ENCODE data around the gene ACSL3.

ACSL3 gene

DNA sequence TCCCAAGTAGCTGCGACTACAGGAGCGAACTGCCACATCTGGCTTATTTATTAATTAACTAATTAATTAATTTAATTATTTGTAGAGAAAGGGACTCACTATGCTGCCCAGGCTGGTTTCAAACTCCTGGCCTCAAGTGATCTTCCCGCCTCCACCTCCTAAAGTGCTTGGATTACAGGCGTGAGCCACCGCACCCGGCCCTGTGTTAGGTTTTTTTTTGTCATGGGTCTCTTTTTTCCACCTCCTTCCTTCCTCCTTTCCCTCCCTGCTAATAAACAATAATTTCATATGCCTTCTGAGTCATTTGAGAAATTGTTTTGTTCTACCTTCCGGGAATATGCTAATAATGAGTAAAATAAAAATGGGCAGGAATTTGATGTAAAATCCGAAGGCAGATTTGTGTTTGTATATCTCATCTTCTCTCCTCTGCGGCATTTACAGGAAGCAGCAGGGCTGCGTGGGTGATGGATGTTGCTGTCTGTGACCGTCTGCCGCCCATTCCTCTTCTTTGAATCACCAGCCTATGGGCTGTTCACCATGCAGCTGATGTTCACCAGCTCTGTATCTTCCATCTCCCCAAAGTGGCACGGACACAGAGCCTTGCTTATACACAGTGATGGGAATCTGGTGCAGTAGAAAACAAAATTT, 89.9 kb downstream of the ACSL3 start:
- CTCF ChIA-PET = no interaction called here
- Histone ChIP-seq H3K4me3 (ENCODE audit: control insufficient read depth in 1 of 7, extremely low read depth in 1 of 7, insufficient read depth in 4 of 7, low read depth in 2 of 7, low read length in 6 of 7) (no peak overlapping the region), H3K9me3 (ENCODE audit: control extremely low read depth in 1 of 5, control insufficient read depth in 4 of 5, insufficient read depth in 2 of 5, low read depth in 1 of 5, low read length in 4 of 5) (no peaks in the 10 kb centered on the region), H3K36me3 (ENCODE audit: control insufficient read depth in 4 of 4, insufficient read depth in 4 of 4, low read length in 3 of 4) (no peaks in the 10 kb centered on the region), H3K27ac (ENCODE audit: insufficient read depth in 1 of 2, low read depth in 1 of 2, low read length in 2 of 2, poor library complexity in 1 of 2, severe bottlenecking in 2 of 2) (no peak overlapping the region), H3K27me3 (replicated peaks in 2 of 5; ENCODE audit: control insufficient read depth in 4 of 5, insufficient read depth in 5 of 5, low read length in 4 of 5) (peaks cover 0 to 14% (median 3%) of the 10 kb centered on the region in 5 experiments), H3K4me1 (ENCODE audit: control extremely low read depth in 1 of 4, control insufficient read depth in 4 of 4, insufficient read depth in 4 of 4, low read length in 3 of 4) (no peaks in the 10 kb centered on the region)
- POLR2A ChIA-PET = no interaction called here
- DNase-seq = no peak
- WGBS (ENCODE audit: insufficient coverage) = 89% methylated on average over 4 of the region's 13 CpGs

GRCh38 chr2:222952204-222952603, 91.4 kb downstream of the ACSL3 start:
- POLR2A ChIA-PET = no interaction called here
- H3K4me1 ChIP-seq (ENCODE audit: control extremely low read depth in 1 of 4, control insufficient read depth in 4 of 4, insufficient read depth in 4 of 4, low read length in 3 of 4) = no peaks in the 10 kb centered on the region
- no peaks in the 10 kb centered on the region for H3K36me3 ChIP-seq (ENCODE audit: control insufficient read depth in 4 of 4, insufficient read depth in 4 of 4, low read length in 3 of 4)
- H3K9me3 ChIP-seq (ENCODE audit: control extremely low read depth in 1 of 5, control insufficient read depth in 4 of 5, insufficient read depth in 2 of 5, low read depth in 1 of 5, low read length in 4 of 5) = no peaks in the 10 kb centered on the region
- H3K27me3 ChIP-seq (replicated peaks in 2 of 5; ENCODE audit: control insufficient read depth in 4 of 5, insufficient read depth in 5 of 5, low read length in 4 of 5) = peaks cover 0 to 14% (median 3%) of the 10 kb centered on the region in 5 experiments
- H3K27ac ChIP-seq (ENCODE audit: insufficient read depth in 1 of 2, low read depth in 1 of 2, low read length in 2 of 2, poor library complexity in 1 of 2, severe bottlenecking in 2 of 2) = no peak overlapping the region
- CTCF ChIA-PET = no interaction called here
- no peak overlapping the region for H3K4me3 ChIP-seq (ENCODE audit: control insufficient read depth in 1 of 7, extremely low read depth in 1 of 7, insufficient read depth in 4 of 7, low read depth in 2 of 7, low read length in 6 of 7)
- DNase-seq = no peak

DNA sequence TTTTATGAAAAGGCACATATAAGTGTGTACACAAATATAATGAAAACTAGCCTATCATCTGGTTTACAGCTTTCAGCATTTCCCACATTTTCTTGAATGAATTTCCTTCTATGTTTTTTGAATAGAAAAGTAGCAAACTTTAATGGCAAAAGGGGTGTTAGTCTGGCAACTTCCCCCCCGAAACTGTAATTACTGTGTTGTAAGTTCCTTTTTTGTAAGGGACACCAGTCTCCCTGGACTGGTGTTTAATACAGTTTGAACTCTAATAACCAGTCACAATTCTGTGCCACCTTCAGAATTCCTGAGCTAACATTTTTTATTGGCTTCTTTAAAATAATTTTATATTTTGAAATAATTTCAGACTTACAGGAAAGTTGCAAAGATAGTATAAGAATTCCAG, 94.2 kb downstream of the ACSL3 start:
- Histone ChIP-seq H3K4me1 (ENCODE audit: control extremely low read depth in 1 of 4, control insufficient read depth in 4 of 4, insufficient read depth in 4 of 4, low read length in 3 of 4) (no peaks in the 10 kb centered on the region), H3K27me3 (replicated peaks in 2 of 5; ENCODE audit: control insufficient read depth in 4 of 5, insufficient read depth in 5 of 5, low read length in 4 of 5) (peaks cover 0 to 14% (median 4%) of the 10 kb centered on the region in 5 experiments), H3K36me3 (ENCODE audit: control insufficient read depth in 4 of 4, insufficient read depth in 4 of 4, low read length in 3 of 4) (no peaks in the 10 kb centered on the region), H3K27ac (ENCODE audit: insufficient read depth in 1 of 2, low read depth in 1 of 2, low read length in 2 of 2, poor library complexity in 1 of 2, severe bottlenecking in 2 of 2) (no peak overlapping the region), H3K9me3 (ENCODE audit: control extremely low read depth in 1 of 5, control insufficient read depth in 4 of 5, insufficient read depth in 2 of 5, low read depth in 1 of 5, low read length in 4 of 5) (no peaks in the 10 kb centered on the region), H3K4me3 (ENCODE audit: control insufficient read depth in 1 of 7, extremely low read depth in 1 of 7, insufficient read depth in 4 of 7, low read depth in 2 of 7, low read length in 6 of 7) (no peak overlapping the region)
- ChIA-PET CTCF (interaction anchor here (1.1 kb wide), 1 partner anchor 16 kb away, joined by 3 read pairs; no protein-coding TSS in a partner anchor), POLR2A (no interaction called here)
- no peak for DNase-seq
- WGBS (ENCODE audit: insufficient coverage) = 80% methylated on average over 1 of the region's 1 CpG

DNA sequence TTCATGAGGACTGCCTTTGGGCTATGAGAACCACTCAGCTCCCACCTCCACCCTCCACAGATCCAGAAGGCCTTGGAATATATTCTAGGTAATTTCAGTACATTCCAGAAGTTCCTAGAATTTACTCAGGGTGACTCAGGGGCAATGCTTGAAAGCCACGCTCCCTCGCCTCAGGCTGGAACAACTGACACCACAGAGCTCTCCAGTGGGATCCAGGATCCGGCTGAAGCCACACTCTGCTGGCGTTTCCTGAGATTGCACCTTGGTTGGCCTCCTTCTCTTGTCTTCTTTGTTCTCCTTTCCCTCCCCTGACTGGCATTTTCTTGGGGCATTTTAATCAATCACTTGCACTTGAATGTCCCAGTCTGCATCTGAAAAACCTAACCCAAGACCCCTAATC, 98.5 kb downstream of the ACSL3 start:
- Histone ChIP-seq H3K4me1 (ENCODE audit: control extremely low read depth in 1 of 4, control insufficient read depth in 4 of 4, insufficient read depth in 4 of 4, low read length in 3 of 4) (no peaks in the 10 kb centered on the region), H3K27me3 (replicated peaks in 2 of 5; ENCODE audit: control insufficient read depth in 4 of 5, insufficient read depth in 5 of 5, low read length in 4 of 5) (peaks cover 0 to 4% (median 0%) of the 10 kb centered on the region in 5 experiments), H3K9me3 (ENCODE audit: control extremely low read depth in 1 of 5, control insufficient read depth in 4 of 5, insufficient read depth in 2 of 5, low read depth in 1 of 5, low read length in 4 of 5) (no peaks in the 10 kb centered on the region), H3K27ac (ENCODE audit: insufficient read depth in 1 of 2, low read depth in 1 of 2, low read length in 2 of 2, poor library complexity in 1 of 2, severe bottlenecking in 2 of 2) (no peak overlapping the region), H3K36me3 (ENCODE audit: control insufficient read depth in 4 of 4, insufficient read depth in 4 of 4, low read length in 3 of 4) (no peaks in the 10 kb centered on the region), H3K4me3 (ENCODE audit: control insufficient read depth in 1 of 7, extremely low read depth in 1 of 7, insufficient read depth in 4 of 7, low read depth in 2 of 7, low read length in 6 of 7) (no peak overlapping the region)
- POLR2A ChIA-PET = no interaction called here
- CTCF ChIA-PET = interaction anchor here (1.8 kb wide), 1 partner anchor 13 kb away, joined by 5 read pairs; no protein-coding TSS in a partner anchor
- DNase-seq = no peak
- 90% methylated on average over 4 of the region's 4 CpGs for WGBS (ENCODE audit: insufficient coverage)

- ChIA-PET CTCF (no interaction called here), POLR2A (no interaction called here)
- no peaks in the 10 kb centered on the region for H3K9me3 ChIP-seq (ENCODE audit: control extremely low read depth in 1 of 5, control insufficient read depth in 4 of 5, insufficient read depth in 2 of 5, low read depth in 1 of 5, low read length in 4 of 5)
- H3K36me3 ChIP-seq (ENCODE audit: control insufficient read depth in 4 of 4, insufficient read depth in 4 of 4, low read length in 3 of 4) = no peaks in the 10 kb centered on the region
- H3K4me1 ChIP-seq (ENCODE audit: control extremely low read depth in 1 of 4, control insufficient read depth in 4 of 4, insufficient read depth in 4 of 4, low read length in 3 of 4) = no peaks in the 10 kb centered on the region
- H3K4me3 ChIP-seq (ENCODE audit: control insufficient read depth in 1 of 7, extremely low read depth in 1 of 7, insufficient read depth in 4 of 7, low read depth in 2 of 7, low read length in 6 of 7) = no peak overlapping the region
- peaks cover 0 to 4% (median 0%) of the 10 kb centered on the region in 5 experiments for H3K27me3 ChIP-seq (replicated peaks in 2 of 5; ENCODE audit: control insufficient read depth in 4 of 5, insufficient read depth in 5 of 5, low read length in 4 of 5)
- peak in 2 of 3 donors; percentile 2 to 20 for DNase-seq
- WGBS (ENCODE audit: insufficient coverage) = 81% methylated on average over 6 of the region's 6 CpGs
- no peak overlapping the region for H3K27ac ChIP-seq (ENCODE audit: insufficient read depth in 1 of 2, low read depth in 1 of 2, low read length in 2 of 2, poor library complexity in 1 of 2, severe bottlenecking in 2 of 2)
Measured at GRCh38 chr2:222960126-222960525, 99.3 kb downstream of the ACSL3 start.

DNA sequence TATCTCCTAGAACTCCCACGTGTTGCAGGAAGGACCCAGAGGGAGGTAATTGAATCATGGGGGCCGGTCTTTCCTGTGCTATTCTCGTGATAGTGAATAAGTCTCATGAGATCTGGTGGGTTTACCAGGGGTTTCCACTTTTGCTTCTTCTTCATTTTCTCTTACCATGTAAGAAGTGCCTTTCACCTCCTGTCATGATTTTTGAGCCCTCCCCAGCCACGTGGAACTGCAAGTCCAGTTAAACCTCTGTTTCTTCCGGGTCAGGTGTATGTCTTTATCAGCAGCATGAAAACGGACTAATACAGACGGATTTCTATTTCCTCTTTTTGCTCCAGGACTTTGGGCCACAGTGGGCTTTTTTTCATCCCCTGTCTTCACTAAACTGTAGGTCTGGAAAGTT, 102.8 kb downstream of the ACSL3 start:
- H3K4me1 ChIP-seq (ENCODE audit: control extremely low read depth in 1 of 4, control insufficient read depth in 4 of 4, insufficient read depth in 4 of 4, low read length in 3 of 4) = no peaks in the 10 kb centered on the region
- CTCF ChIA-PET = no interaction called here
- peaks cover 0 to 9% (median 2%) of the 10 kb centered on the region in 5 experiments for H3K27me3 ChIP-seq (replicated peaks in 2 of 5; ENCODE audit: control insufficient read depth in 4 of 5, insufficient read depth in 5 of 5, low read length in 4 of 5)
- DNase-seq = no peak
- no peak overlapping the region for H3K4me3 ChIP-seq (ENCODE audit: control insufficient read depth in 1 of 7, extremely low read depth in 1 of 7, insufficient read depth in 4 of 7, low read depth in 2 of 7, low read length in 6 of 7)
- no peak overlapping the region for H3K27ac ChIP-seq (ENCODE audit: insufficient read depth in 1 of 2, low read depth in 1 of 2, low read length in 2 of 2, poor library complexity in 1 of 2, severe bottlenecking in 2 of 2)
- POLR2A ChIA-PET = no interaction called here
- 93% methylated on average over 6 of the region's 7 CpGs for WGBS (ENCODE audit: insufficient coverage)
- no peaks in the 10 kb centered on the region for H3K36me3 ChIP-seq (ENCODE audit: control insufficient read depth in 4 of 4, insufficient read depth in 4 of 4, low read length in 3 of 4)
- no peaks in the 10 kb centered on the region for H3K9me3 ChIP-seq (ENCODE audit: control extremely low read depth in 1 of 5, control insufficient read depth in 4 of 5, insufficient read depth in 2 of 5, low read depth in 1 of 5, low read length in 4 of 5)

DNA sequence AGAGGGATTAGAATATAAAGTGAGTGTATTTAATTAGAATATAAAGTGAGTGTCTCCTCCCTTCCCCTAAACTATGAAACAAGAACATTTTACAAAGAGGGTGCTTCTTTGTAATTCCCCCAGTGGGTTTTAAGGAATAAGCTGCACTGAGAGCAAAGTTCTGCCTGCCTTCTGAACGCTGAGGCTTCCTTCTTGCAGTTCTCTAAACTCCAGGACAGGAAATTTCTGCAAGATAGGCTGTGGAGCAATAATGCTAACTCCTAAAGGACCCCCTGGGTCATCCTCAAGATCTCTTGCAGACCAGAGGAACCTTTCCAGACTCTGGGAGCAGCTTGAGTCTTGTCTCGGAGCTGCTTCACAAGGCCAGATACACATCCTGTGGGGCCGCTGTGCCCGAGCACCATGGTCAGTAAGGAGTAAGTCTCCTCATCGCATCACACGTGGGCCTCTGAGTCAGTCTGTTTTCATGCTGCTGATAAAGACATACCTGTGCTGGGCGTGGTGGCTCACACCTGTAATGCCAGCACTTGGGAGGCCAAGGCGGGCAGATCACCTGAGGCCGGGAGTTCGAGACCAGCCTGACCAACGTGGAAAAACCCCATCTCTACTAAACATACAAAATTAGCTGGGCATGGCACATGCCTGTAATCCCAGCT, 103.7 kb downstream of the ACSL3 start:
- POLR2A ChIA-PET = no interaction called here
- CTCF ChIA-PET = no interaction called here
- H3K9me3 ChIP-seq (ENCODE audit: control extremely low read depth in 1 of 5, control insufficient read depth in 4 of 5, insufficient read depth in 2 of 5, low read depth in 1 of 5, low read length in 4 of 5) = no peaks in the 10 kb centered on the region
- no peak for DNase-seq
- no peaks in the 10 kb centered on the region for H3K4me1 ChIP-seq (ENCODE audit: control extremely low read depth in 1 of 4, control insufficient read depth in 4 of 4, insufficient read depth in 4 of 4, low read length in 3 of 4)
- no peaks in the 10 kb centered on the region for H3K36me3 ChIP-seq (ENCODE audit: control insufficient read depth in 4 of 4, insufficient read depth in 4 of 4, low read length in 3 of 4)
- no peak overlapping the region for H3K27ac ChIP-seq (ENCODE audit: insufficient read depth in 1 of 2, low read depth in 1 of 2, low read length in 2 of 2, poor library complexity in 1 of 2, severe bottlenecking in 2 of 2)
- peaks cover 0 to 9% (median 2%) of the 10 kb centered on the region in 5 experiments for H3K27me3 ChIP-seq (replicated peaks in 2 of 5; ENCODE audit: control insufficient read depth in 4 of 5, insufficient read depth in 5 of 5, low read length in 4 of 5)
- 90% methylated on average over 7 of the region's 11 CpGs for WGBS (ENCODE audit: insufficient coverage)
- H3K4me3 ChIP-seq (ENCODE audit: control insufficient read depth in 1 of 7, extremely low read depth in 1 of 7, insufficient read depth in 4 of 7, low read depth in 2 of 7, low read length in 6 of 7) = no peak overlapping the region

Measured in common myeloid progenitor, CD34-positive (primary cell).